PC-9 (cell line): ENCODE results near the gene ERG. TPM values are rescaled to one million over a fixed set of nuclear protein-coding genes. Genes with fewer than 3 reads are reported as not detected.

Source experiments
- BruUV-seq: library from RNA; stranded (reverse); fragments of 400-500 nt; replicated peaks from 2 replicates; lab custom pipeline; 2021; lab: Mats Ljungman, UMichigan
- CTCF ChIA-PET: fragments of 300-600 bp; sonication (Branson Sonifier 250); formaldehyde crosslinking; loops from one replicate; lab custom pipeline; 2022; ENCODE audit warnings: antibody characterized with exemption; lab: Charles Lee
- POLR2A ChIA-PET: fragments of 300-600 bp; sonication (Branson Sonifier 250); formaldehyde crosslinking; loops from one replicate; lab custom pipeline; 2022; ENCODE audit warnings: antibody characterized with exemption; ENCODE audit not compliant: unreplicated experiment; lab: Charles Lee
- DNase-seq, 2 experiments: peaks; one replicate each; pipeline versions ENCODE4 v3.0.0 to v3.0.0-alpha.2; 2015 to 2022; ENCODE audit warnings: mixed read lengths in 1 of 2
- H2AFZ ChIP-seq: fragments of 200-600 bp; sonication (generic); 2 replicates; pipeline ENCODE4 v1.8.1; 2017; ENCODE audit warnings: antibody characterized with exemption
- H3F3A ChIP-seq: fragments of 200-600 bp; sonication (generic); 2 replicates; pipeline ENCODE4 v1.8.1; 2017; ENCODE audit warnings: antibody characterized with exemption, mild to moderate bottlenecking, low read depth; ENCODE audit not compliant: insufficient read depth
- H3K27ac ChIP-seq: fragments of 200-600 bp; sonication (generic); 2 replicates; pipeline ENCODE4 v1.6.1; 2016; ENCODE audit warnings: mixed run types
- H3K27me3 ChIP-seq: fragments of 200-600 bp; sonication (generic); 2 replicates; pipeline ENCODE4 v1.6.1; 2016; ENCODE audit warnings: low read depth, mixed run types; ENCODE audit not compliant: insufficient read depth
- H3K36me3 ChIP-seq: fragments of 200-600 bp; sonication (generic); 2 replicates; pipeline ENCODE4 v1.6.1; 2016; ENCODE audit warnings: low read depth, mixed run types
- H3K4me1 ChIP-seq: fragments of 200-600 bp; sonication (generic); replicated peaks from 2 replicates; pipeline ENCODE4 v1.6.1; 2016; ENCODE audit warnings: mixed run types; ENCODE audit not compliant: insufficient read depth
- H3K4me2 ChIP-seq: fragments of 200-600 bp; sonication (generic); 2 replicates; pipeline ENCODE4 v1.6.1; 2017; ENCODE audit warnings: mixed run types
- H3K4me3 ChIP-seq: fragments of 200-600 bp; sonication (generic); 2 replicates; pipeline ENCODE4 v1.6.1; 2016; ENCODE audit warnings: mixed run types
- H3K79me2 ChIP-seq: fragments of 200-600 bp; sonication (generic); 2 replicates; pipeline ENCODE4 v1.6.1; 2017; ENCODE audit warnings: low read depth, mixed run types
- H3K9me2 ChIP-seq: fragments of 200-600 bp; sonication (generic); 2 replicates; pipeline ENCODE4 v1.8.1; 2017; ENCODE audit warnings: mild to moderate bottlenecking; ENCODE audit not compliant: insufficient read depth
- H3K9me3 ChIP-seq: fragments of 200-600 bp; sonication (generic); 2 replicates; pipeline ENCODE4 v1.8.1; 2016; ENCODE audit warnings: low read depth; ENCODE audit not compliant: insufficient read depth
- H4K20me1 ChIP-seq: fragments of 200-600 bp; sonication (generic); 2 replicates; pipeline ENCODE4 v1.8.1; 2017; ENCODE audit not compliant: insufficient read depth
- EZH2 ChIP-seq: fragments of 200-600 bp; sonication (generic); IDR thresholded peaks from 2 replicates; pipeline ENCODE4 v1.8.0; 2017; ENCODE audit warnings: antibody characterized with exemption, low read depth
- intact Hi-C: fragments of 100-400 bp; cut with micrococcal nuclease; formaldehyde crosslinking; loops from one replicate; pipeline ENCODE4 v1.10.0; 2022; ENCODE audit not compliant: unreplicated experiment
- total RNA-seq: library from RNA; stranded (reverse); gene quantifications from 2 replicates; pipeline ENCODE4 v1.2.3, GENCODE V29; 2021
- TF ChIP-seq, protein P1 (sequence below): fragments of 200-600 bp; sonication (generic); conservative IDR thresholded peaks from 2 replicates; pipeline ENCODE4 v1.6.1; 2017; ENCODE audit warnings: mixed run types, antibody characterized with exemption, mild to moderate bottlenecking, moderate library complexity

Gene ERG
- total RNA-seq, 1 experiment from 2014 or later = not detected

DNA sequence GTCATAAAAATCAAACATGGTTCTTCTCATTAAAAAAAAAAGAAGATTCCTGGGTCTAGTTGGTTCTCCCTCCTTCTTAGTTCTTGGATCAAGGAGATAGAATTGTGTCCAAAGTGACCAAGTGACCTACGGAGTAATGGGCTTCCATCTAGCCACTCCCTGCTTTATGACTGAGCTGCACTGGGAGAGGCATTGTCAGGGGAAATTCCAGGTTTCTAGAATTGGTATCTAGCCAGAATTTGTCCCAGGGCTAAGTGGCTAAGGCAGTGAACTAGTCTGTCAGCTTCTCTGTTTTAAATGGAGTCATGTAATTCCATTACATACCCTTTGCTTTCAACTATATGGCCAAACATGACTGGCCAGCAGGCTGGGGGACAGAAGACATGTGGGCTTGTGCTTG is 40.1 kb upstream of the ERG start:
- no peaks in the 10 kb centered on the region for H3K36me3 ChIP-seq
- DNase-seq = no peak
- ChIA-PET POLR2A (no interaction called here), CTCF (no interaction called here)
- no peak for TF ChIP-seq EZH2
- TF ChIP-seq, protein P1, sequence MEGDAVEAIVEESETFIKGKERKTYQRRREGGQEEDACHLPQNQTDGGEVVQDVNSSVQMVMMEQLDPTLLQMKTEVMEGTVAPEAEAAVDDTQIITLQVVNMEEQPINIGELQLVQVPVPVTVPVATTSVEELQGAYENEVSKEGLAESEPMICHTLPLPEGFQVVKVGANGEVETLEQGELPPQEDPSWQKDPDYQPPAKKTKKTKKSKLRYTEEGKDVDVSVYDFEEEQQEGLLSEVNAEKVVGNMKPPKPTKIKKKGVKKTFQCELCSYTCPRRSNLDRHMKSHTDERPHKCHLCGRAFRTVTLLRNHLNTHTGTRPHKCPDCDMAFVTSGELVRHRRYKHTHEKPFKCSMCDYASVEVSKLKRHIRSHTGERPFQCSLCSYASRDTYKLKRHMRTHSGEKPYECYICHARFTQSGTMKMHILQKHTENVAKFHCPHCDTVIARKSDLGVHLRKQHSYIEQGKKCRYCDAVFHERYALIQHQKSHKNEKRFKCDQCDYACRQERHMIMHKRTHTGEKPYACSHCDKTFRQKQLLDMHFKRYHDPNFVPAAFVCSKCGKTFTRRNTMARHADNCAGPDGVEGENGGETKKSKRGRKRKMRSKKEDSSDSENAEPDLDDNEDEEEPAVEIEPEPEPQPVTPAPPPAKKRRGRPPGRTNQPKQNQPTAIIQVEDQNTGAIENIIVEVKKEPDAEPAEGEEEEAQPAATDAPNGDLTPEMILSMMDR = no peak
- no peak overlapping the region for H3K27ac ChIP-seq
- no peak overlapping the region for H3K4me3 ChIP-seq
- H3K4me1 ChIP-seq = no peaks in the 10 kb centered on the region
- H3K9me2 ChIP-seq = no peaks in the 10 kb centered on the region
- no peaks in the 10 kb centered on the region for H4K20me1 ChIP-seq
- no peaks in the 10 kb centered on the region for H3K79me2 ChIP-seq
- no peak overlapping the region for H3K4me2 ChIP-seq
- H3K27me3 ChIP-seq = peaks cover 9% of the 10 kb centered on the region
- BruUV-seq = no TSS peak
- no peaks in the 10 kb centered on the region for H3K9me3 ChIP-seq
- H3F3A ChIP-seq = no peaks in the 10 kb centered on the region
- intact Hi-C loops = no loop called here
- no peak overlapping the region for H2AFZ ChIP-seq

DNA sequence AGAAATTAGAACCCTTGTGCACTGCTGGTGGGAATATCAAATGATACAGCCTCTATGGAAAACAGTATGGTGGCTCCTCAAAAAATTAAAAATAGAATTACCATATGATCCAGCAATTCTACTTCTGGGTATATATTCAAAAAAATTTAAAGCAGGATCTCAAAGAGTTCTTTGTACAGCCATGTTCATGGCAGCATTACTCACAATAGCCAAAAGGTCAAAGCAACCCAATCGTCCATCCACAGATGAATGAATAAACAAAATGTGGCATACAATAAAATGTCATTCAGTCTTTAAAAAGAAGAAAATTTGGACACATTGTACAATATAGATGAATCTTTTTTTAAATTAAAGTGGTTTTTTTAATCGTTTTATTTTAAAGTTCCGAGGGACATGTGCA is 36.3 kb upstream of the ERG start:
- intact Hi-C loops = no loop called here
- no peaks in the 10 kb centered on the region for H4K20me1 ChIP-seq
- H3K27ac ChIP-seq = no peak overlapping the region
- no peaks in the 10 kb centered on the region for H3K36me3 ChIP-seq
- H3K27me3 ChIP-seq = peaks cover 12% of the 10 kb centered on the region; the same call in 1 of the 2 replicates
- H3K9me2 ChIP-seq = no peaks in the 10 kb centered on the region
- CTCF ChIA-PET = no interaction called here
- POLR2A ChIA-PET = no interaction called here
- TF ChIP-seq EZH2 = no peak
- no TSS peak for BruUV-seq
- H3F3A ChIP-seq = no peaks in the 10 kb centered on the region
- no peak overlapping the region for H3K4me3 ChIP-seq
- no peaks in the 10 kb centered on the region for H3K4me1 ChIP-seq
- no peak overlapping the region for H2AFZ ChIP-seq
- no peaks in the 10 kb centered on the region for H3K79me2 ChIP-seq
- no peak overlapping the region for H3K4me2 ChIP-seq
- no peak for DNase-seq
- no peaks in the 10 kb centered on the region for H3K9me3 ChIP-seq

DNA sequence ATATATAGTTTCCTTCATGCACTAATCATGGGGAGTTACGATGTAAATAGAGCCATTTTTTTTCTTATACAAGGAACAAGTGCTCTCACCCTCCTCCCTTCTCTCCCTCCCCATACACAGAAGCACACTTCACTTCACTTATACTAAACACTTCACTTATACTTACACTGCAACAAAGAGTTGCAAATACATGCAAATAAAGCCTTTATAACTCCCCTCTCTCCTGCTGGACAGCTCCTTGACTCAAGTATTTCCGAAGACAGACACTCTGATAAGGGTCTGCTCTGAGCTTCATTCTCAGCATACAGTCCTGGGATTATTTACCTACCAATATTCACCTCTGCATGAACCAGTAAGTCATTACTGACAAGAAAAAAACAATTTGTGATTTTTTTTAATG is 35.6 kb upstream of the ERG start:
- Histone ChIP-seq H3K9me3 (no peaks in the 10 kb centered on the region), H4K20me1 (no peaks in the 10 kb centered on the region), H3K79me2 (no peaks in the 10 kb centered on the region), H2AFZ (no peak overlapping the region), H3K4me3 (no peak overlapping the region), H3K27me3 (peaks cover 8% of the 10 kb centered on the region; the same call in 1 of the 2 replicates), H3K4me1 (no peaks in the 10 kb centered on the region), H3K4me2 (no peak overlapping the region), H3K27ac (no peak overlapping the region), H3K9me2 (no peaks in the 10 kb centered on the region), H3F3A (no peaks in the 10 kb centered on the region), H3K36me3 (no peaks in the 10 kb centered on the region)
- ChIA-PET CTCF (no interaction called here), POLR2A (no interaction called here)
- TF ChIP-seq, protein P1 = no peak
- no peak for TF ChIP-seq EZH2
- intact Hi-C loops = no loop called here
- no peak for DNase-seq
- no TSS peak for BruUV-seq

DNA sequence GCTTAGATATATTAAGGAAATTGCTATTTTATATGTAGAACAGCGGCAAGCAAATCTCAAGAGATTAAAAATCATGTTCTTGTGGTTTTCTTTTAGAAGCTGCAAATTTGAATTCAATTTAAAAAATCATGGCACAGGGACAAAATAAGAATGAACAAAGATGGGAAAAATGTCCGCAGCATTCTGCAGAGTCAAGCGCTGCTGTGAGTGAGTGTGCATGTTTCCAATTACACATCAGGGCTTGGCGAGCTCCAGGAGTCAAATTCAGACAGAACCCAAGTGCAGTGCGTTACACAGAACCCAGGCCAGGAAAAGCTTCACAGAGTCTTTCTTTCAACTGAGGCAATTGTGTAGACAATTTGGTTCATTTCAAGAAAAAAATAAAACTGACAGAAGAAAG is 33.3 kb upstream of the ERG start:
- Histone ChIP-seq H3K36me3 (no peaks in the 10 kb centered on the region), H3F3A (no peaks in the 10 kb centered on the region), H3K4me2 (no peak overlapping the region), H3K27me3 (peaks cover 21% of the 10 kb centered on the region), H3K4me1 (no peaks in the 10 kb centered on the region), H3K27ac (no peak overlapping the region), H3K79me2 (no peaks in the 10 kb centered on the region), H3K4me3 (no peak overlapping the region), H3K9me3 (no peaks in the 10 kb centered on the region), H2AFZ (no peak overlapping the region), H4K20me1 (no peaks in the 10 kb centered on the region), H3K9me2 (no peaks in the 10 kb centered on the region)
- intact Hi-C loops = no loop called here
- DNase-seq = no peak
- TF ChIP-seq, protein P1 = no peak
- no peak for TF ChIP-seq EZH2
- ChIA-PET CTCF (no interaction called here), POLR2A (no interaction called here)
- BruUV-seq = no TSS peak
